CD4-positive, alpha-beta T cell (primary cell): ENCODE data around the gene ARSI. TPM values are rescaled to one million over a fixed set of nuclear protein-coding genes. Genes with fewer than 3 reads are reported as not detected.

ENCODE experiments used
- ATAC-seq: fragments of 200-7000 bp; cut with Tn5 transposase; one replicate; pipeline ENCODE4 v1.10.0; 2022; ENCODE audit warnings: mild to moderate bottlenecking; ENCODE audit not compliant: poor library complexity
- CTCF ChIA-PET: fragments of 350-600 bp; sonication (Branson Sonifier 250); formaldehyde crosslinking; loops from one replicate; lab custom pipeline; 2021; ENCODE audit warnings: antibody characterized with exemption, inconsistent platforms; lab: Charles Lee
- POLR2A ChIA-PET: fragments of 350-600 bp; sonication (Branson Sonifier 250); formaldehyde crosslinking; loops from one replicate; lab custom pipeline; 2021; ENCODE audit warnings: antibody characterized with exemption, inconsistent platforms; lab: Charles Lee
- DNase-seq, 14 experiments: peaks; one replicate each; pipeline ENCODE4 v3.0.0-alpha.2; 2013 to 2020; ENCODE audit warnings: mixed read lengths in 2 of 14
- H3K27ac ChIP-seq, 2 donors: one replicate each; pipeline versions ENCODE4 v1.5.1 to v1.7.0; 2013; ENCODE audit warnings: low read length in 2 of 2, low read depth in 1 of 2, mild to moderate bottlenecking in 1 of 2
- H3K27me3 ChIP-seq, 2 experiments: 1 replicate in 1 of 2; 2 replicates in 1 of 2; pipeline versions ENCODE4 v1.6.1 to v1.7.0; 2013; ENCODE audit warnings: low read length in 2 of 2, control low read depth in 1 of 2, mild to moderate bottlenecking in 1 of 2, moderate library complexity in 1 of 2; ENCODE audit not compliant: insufficient read depth in 2 of 2, control insufficient read depth in 1 of 2
- H3K36me3 ChIP-seq: one replicate; pipeline ENCODE4 v1.6.1; 2013; ENCODE audit warnings: low read length, control low read depth; ENCODE audit not compliant: insufficient read depth
- H3K4me1 ChIP-seq: one replicate; pipeline ENCODE4 v1.6.1; 2013; ENCODE audit warnings: low read length, control low read depth; ENCODE audit not compliant: insufficient read depth
- H3K4me3 ChIP-seq: one replicate; pipeline ENCODE4 v1.5.1; 2013; ENCODE audit warnings: mild to moderate bottlenecking, low read length, moderate library complexity
- H3K9me3 ChIP-seq, 2 experiments: 1 replicate in 1 of 2; 2 replicates in 1 of 2; pipeline versions ENCODE4 v1.6.1 to v1.7.0; 2013; ENCODE audit warnings: low read length in 2 of 2, mild to moderate bottlenecking in 2 of 2, control low read depth in 1 of 2, moderate library complexity in 1 of 2; ENCODE audit not compliant: control insufficient read depth in 1 of 2, insufficient read depth in 1 of 2
- H3K27ac Mint-ChIP-seq: one replicate; pipeline ENCODE4 v1.8.0; 2020; ENCODE audit warnings: mixed read lengths
- H3K27me3 Mint-ChIP-seq: one replicate; pipeline ENCODE4 v1.8.0; 2021; ENCODE audit warnings: mixed read lengths
- H3K36me3 Mint-ChIP-seq: one replicate; pipeline ENCODE4 v1.8.0; 2021; ENCODE audit warnings: low read depth, mixed read lengths
- H3K4me1 Mint-ChIP-seq: one replicate; pipeline ENCODE4 v1.8.0; 2021; ENCODE audit warnings: low read depth, mixed read lengths
- H3K4me3 Mint-ChIP-seq: one replicate; pipeline ENCODE4 v1.8.0; 2020; ENCODE audit warnings: mild to moderate bottlenecking, mixed read lengths
- H3K9me3 Mint-ChIP-seq: one replicate; pipeline ENCODE4 v1.8.0; 2020; ENCODE audit warnings: mixed read lengths
- CTCF ChIP-seq: fragments of 200-600 bp; IDR thresholded peaks from one replicate; pipeline ENCODE4 v1.8.0; 2022; ENCODE audit warnings: antibody characterized with exemption, mild to moderate bottlenecking
- intact Hi-C, 2 experiments: fragments of 100-400 bp; cut with DNase I in 1 of 2; cut with micrococcal nuclease in 1 of 2; formaldehyde crosslinking; loops; one replicate each; pipeline versions ENCODE4 v1.15.1 to v1.9.0; 2023 to 2025; cut with DNase I, micrococcal nuclease
- total RNA-seq, 174 experiments: library from RNA in 2 of 174; stranded (reverse) in 2 of 174; gene quantifications; one replicate each; pipeline ENCODE4 v1.2.3 and lab custom pipeline; 2021 to 2026

The ARSI gene
- total RNA-seq, 2 experiments from 2014 or later: 0.22 to 0.56 TPM

GRCh38 chr5:150291388-150292385 lies 11.0 kb downstream of the ARSI start:
- Mint-ChIP-seq H3K4me3 (no peak overlapping the region), H3K27me3 (peaks cover 5% of the 10 kb centered on the region), H3K4me1 (no peaks in the 10 kb centered on the region), H3K36me3 (no peaks in the 10 kb centered on the region), H3K27ac (no peak overlapping the region), H3K9me3 (no peaks in the 10 kb centered on the region)
- Histone ChIP-seq H3K9me3 (no peaks in the 10 kb centered on the region), H3K27me3 (no peaks in the 10 kb centered on the region), H3K27ac (no peak overlapping the region), H3K4me1 (no peaks in the 10 kb centered on the region), H3K36me3 (no peaks in the 10 kb centered on the region), H3K4me3 (no peak overlapping the region)
- intact Hi-C loops: no loop called here
- no peak for DNase-seq
- ATAC-seq: no peak
- POLR2A ChIA-PET: interaction anchor here (0.6 kb wide), 1 partner anchor 1001 kb away, joined by 3 read pairs; no protein-coding TSS in a partner anchor
- TF ChIP-seq CTCF: no peak
- CTCF ChIA-PET: no interaction called here

- no peak within 1 kb of the TSS for H3K4me3 Mint-ChIP-seq
- H3K9me3 ChIP-seq: no peaks in the 10 kb centered on the region
- no peaks in the 10 kb centered on the region for H3K4me1 ChIP-seq
- ChIA-PET POLR2A (no interaction called here), CTCF (no interaction called here)
- H3K4me1 Mint-ChIP-seq: no peaks in the 10 kb centered on the region
- H3K27ac ChIP-seq: no peak within 1 kb of the TSS
- H3K36me3 Mint-ChIP-seq: no peaks in the 10 kb centered on the region
- ATAC-seq: no peak
- no peak within 1 kb of the TSS for H3K27ac Mint-ChIP-seq
- H3K36me3 ChIP-seq: no peaks in the 10 kb centered on the region
- H3K4me3 ChIP-seq: no peak within 1 kb of the TSS
- intact Hi-C loops: no loop called here
- H3K9me3 Mint-ChIP-seq: no peaks in the 10 kb centered on the region
- no peaks in the 10 kb centered on the region for H3K27me3 ChIP-seq
- no peak for TF ChIP-seq CTCF
- peaks cover 5% of the 10 kb centered on the region for H3K27me3 Mint-ChIP-seq
- DNase-seq: no peak
Measured at GRCh38 chr5:150289551-150290390, 12.9 kb downstream of the ARSI start, which contains the start of gene CAMK2A. CAMK2A (minus strand) TSS chr5:150289773; CDS start chr5:150289625, 148 bp downstream.

- no peaks in the 10 kb centered on the region for H3K27me3 ChIP-seq
- H3K4me3 ChIP-seq: no peak overlapping the region
- ChIA-PET POLR2A (no interaction called here), CTCF (no interaction called here)
- intact Hi-C loops: no loop called here
- DNase-seq (no peak), ATAC-seq (no peak)
- Mint-ChIP-seq H3K4me1 (no peaks in the 10 kb centered on the region), H3K36me3 (no peaks in the 10 kb centered on the region), H3K9me3 (no peaks in the 10 kb centered on the region), H3K4me3 (no peak overlapping the region), H3K27me3 (peaks cover 5% of the 10 kb centered on the region), H3K27ac (no peak overlapping the region)
- no peaks in the 10 kb centered on the region for H3K9me3 ChIP-seq
- H3K4me1 ChIP-seq: no peaks in the 10 kb centered on the region
- H3K27ac ChIP-seq: no peak overlapping the region
- H3K36me3 ChIP-seq: no peaks in the 10 kb centered on the region
- no peak for TF ChIP-seq CTCF
Measured at GRCh38 chr5:150288791-150289190, 13.9 kb downstream of the ARSI start.
